K562 (cell line): ENCODE measurements around the gene MEA1. TPM values are rescaled to one million over a fixed set of nuclear protein-coding genes. Genes with fewer than 3 reads are reported as not detected.

Source experiments
- ATAC-seq: fragments of 200-7000 bp; cut with Tn5 transposase; 3 replicates; pipeline ENCODE4 v1.9.1; 2020; ENCODE audit warnings: moderate library complexity
- BruUV-seq: library from RNA; stranded (reverse); fragments of 400-500 nt; replicated peaks from 2 replicates; lab custom pipeline; 2021; lab: Mats Ljungman, UMichigan
- CTCF ChIA-PET: fragments of 300-600 bp; formaldehyde crosslinking; extraction: SDS; loops from one replicate; lab custom pipeline; 2021; ENCODE audit warnings: low intra/inter-chr PET ratio; lab: Yijun Ruan, JAX
- POLR2A ChIA-PET: fragments of 300-600, 350-650 bp; sonication (Branson Sonifier 250); formaldehyde crosslinking; extraction: SDS; loops from one replicate; lab custom pipeline; 2021; ENCODE audit warnings: antibody characterized with exemption, inconsistent platforms; lab: Yijun Ruan, JAX
- DNase-seq, 4 experiments: peaks; one replicate each; pipeline versions ENCODE4 v3.0.0 to v3.0.0-alpha.2; 2011 to 2018; ENCODE audit warnings: low spot score in 3 of 4, mixed read lengths in 3 of 4; ENCODE audit errors: extremely low read depth in 1 of 4
- FAIRE-seq: peaks from 2 replicates; lab custom pipeline; 2011; peaks lifted over from hg19 to GRCh38; lab: Jason Lieb, UNC
- H2AFZ ChIP-seq: 2 replicates; pipeline ENCODE4 v1.6.0; 2011; ENCODE audit warnings: low read depth, low read length, control low read depth, inconsistent platforms
- H3K27ac ChIP-seq: fragments of 200-600 bp; 3 replicates; pipeline ENCODE4 v1.8.0; 2011; ENCODE audit warnings: low read depth, mild to moderate bottlenecking, control low read depth, inconsistent platforms, low read length, moderate library complexity, mixed read lengths; ENCODE audit errors: extremely low read depth
- H3K27me3 ChIP-seq, 2 experiments: fragments of 300-600 bp in 1 of 2; 2 replicates in 1 of 2; 3 replicates in 1 of 2; pipeline versions ENCODE4 v1.6.0 to v1.8.0; 2011; ENCODE audit warnings: inconsistent platforms in 2 of 2, low read length in 2 of 2, mild to moderate bottlenecking in 1 of 2, mixed read lengths in 1 of 2, moderate library complexity in 1 of 2; ENCODE audit not compliant: control insufficient read depth in 2 of 2, insufficient read depth in 2 of 2
- H3K36me3 ChIP-seq: fragments of 300-600 bp; 3 replicates; pipeline ENCODE4 v1.8.0; 2011; ENCODE audit warnings: mild to moderate bottlenecking, low read length, inconsistent platforms; ENCODE audit not compliant: control insufficient read depth, insufficient read depth
- H3K4me1 ChIP-seq, 2 experiments: fragments of 200-600 bp in 1 of 2; replicated peaks in 1 of 2; 2 replicates in 1 of 2; 3 replicates in 1 of 2; pipeline versions ENCODE4 v1.5.1 to v1.8.0; 2011; ENCODE audit warnings: inconsistent platforms in 2 of 2, low read length in 2 of 2, mild to moderate bottlenecking in 1 of 2, mixed read lengths in 1 of 2, moderate library complexity in 1 of 2; ENCODE audit not compliant: control insufficient read depth in 2 of 2, insufficient read depth in 2 of 2
- H3K4me2 ChIP-seq: 2 replicates; pipeline ENCODE4 v1.6.1; 2011; ENCODE audit warnings: low read length, control low read depth, inconsistent platforms, mixed read lengths; ENCODE audit not compliant: insufficient read depth
- H3K4me3 ChIP-seq: fragments of 200-600 bp; sonication (generic), shearing (Covaris generic); 2 replicates; pipeline ENCODE4 v1.5.1; 2016; ENCODE audit warnings: control low read depth, inconsistent platforms
- H3K79me2 ChIP-seq: fragments of 200-600 bp; 3 replicates; pipeline ENCODE4 v1.8.0; 2011; ENCODE audit warnings: low read length, inconsistent platforms; ENCODE audit not compliant: control insufficient read depth, insufficient read depth
- H3K9ac ChIP-seq, 2 experiments: 2 replicates each; pipeline versions ENCODE4 v1.6.0 to v1.6.1; 2011; ENCODE audit warnings: low read depth in 2 of 2, low read length in 2 of 2, control low read depth in 1 of 2, inconsistent platforms in 1 of 2, mild to moderate bottlenecking in 1 of 2, mixed read lengths in 1 of 2; ENCODE audit not compliant: insufficient read depth in 1 of 2
- H3K9me1 ChIP-seq: one replicate; pipeline ENCODE4 v1.6.0; 2011; ENCODE audit warnings: inconsistent platforms, mild to moderate bottlenecking, low read length, moderate library complexity; ENCODE audit not compliant: control insufficient read depth, insufficient read depth
- H3K9me3 ChIP-seq: replicated peaks from 2 replicates; pipeline ENCODE4 v1.5.1; 2011; ENCODE audit warnings: low read depth, low read length, inconsistent platforms; ENCODE audit not compliant: control insufficient read depth, insufficient read depth
- H4K20me1 ChIP-seq: replicated peaks from 2 replicates; pipeline ENCODE4 v1.6.1; 2011; ENCODE audit warnings: low read length, inconsistent platforms, mixed read lengths; ENCODE audit not compliant: control insufficient read depth, insufficient read depth
- JUNB ChIP-seq: fragments of 450-650 bp; formaldehyde crosslinking; conservative IDR thresholded peaks from 2 replicates; pipeline ENCODE4 v1.4.0; 2020; ENCODE audit warnings: mild to moderate bottlenecking
- NFIC ChIP-seq: fragments of 450-650 bp; IDR thresholded peaks from 2 replicates; pipeline ENCODE4 v1.6.1; 2017; ENCODE audit warnings: mild to moderate bottlenecking, inconsistent platforms
- PKNOX1 ChIP-seq: fragments of 450-650 bp; IDR thresholded peaks from 2 replicates; pipeline ENCODE4 v1.6.1; 2016
- POLR2B ChIP-seq: fragments of 450-650 bp; IDR thresholded peaks from 2 replicates; pipeline ENCODE4 v1.6.1; 2018; ENCODE audit warnings: low read depth; ENCODE audit not compliant: partially characterized antibody
- POLR2G ChIP-seq: fragments of 200-400 bp; formaldehyde crosslinking; IDR thresholded peaks from 2 replicates; pipeline ENCODE4 v1.6.1; 2017; ENCODE audit warnings: low read depth, mild to moderate bottlenecking, antibody characterized with exemption, low read length, moderate library complexity
- RBFOX2 ChIP-seq: fragments of 200-400 bp; formaldehyde crosslinking; IDR thresholded peaks from 2 replicates; pipeline ENCODE4 v1.6.1; 2017; ENCODE audit warnings: low read depth, mild to moderate bottlenecking, low read length, moderate library complexity
- RBM15 ChIP-seq: fragments of 200-400 bp; formaldehyde crosslinking; IDR thresholded peaks from 2 replicates; pipeline ENCODE4 v1.6.1; 2018; ENCODE audit warnings: mild to moderate bottlenecking, low read length, moderate library complexity; ENCODE audit not compliant: insufficient read depth
- WGBS: fragments of 100-300 bp; shearing (Covaris generic); methylation state at CpG from one replicate; pipeline ENCODE4 v1.1.6; 2016; ENCODE audit warnings: low coverage, mixed read lengths; ENCODE audit not compliant: insufficient coverage; ENCODE audit errors: missing lambda C conversion rate; 5-methylcytosine and 5-hydroxymethylcytosine counted together
- in situ Hi-C: fragments of 300-500 bp; cut with MboI; formaldehyde crosslinking; loops from 4 replicates; pipeline ENCODE4 v1.15.0; 2018; ENCODE audit warnings: inconsistent platforms, mixed read lengths
- intact Hi-C: fragments of 100-400 bp; cut with micrococcal nuclease; formaldehyde crosslinking; loops from 2 replicates; pipeline ENCODE4 v1.14.2; 2022
- polyA plus RNA-seq, 8 experiments: library from polyadenylated mRNA; depleted of rRNA in 4 of 8; stranded (reverse) in 5 of 8; unstranded in 3 of 8; fragments of >200 nt; fragmentation: Nextera tagmentation in 2 of 8; fragmentation: Illumina TruSeq in 1 of 8; extraction: Ambion mirVana in 2 of 8; extraction: Trizol in 1 of 8; gene quantifications; 2 replicates each; pipeline versions ENCODE4 v1.2.1 to v1.2.3, GENCODE V29; 2011 to 2014; ENCODE audit warnings: inconsistent platforms in 1 of 8, missing spikeins in 1 of 8
- total RNA-seq, 7 experiments: library from RNA; depleted of rRNA in 6 of 7; stranded (reverse); fragments of >200 nt in 6 of 7; fragmentation: Illumina TruSeq in 2 of 7; extraction: Trizol in 2 of 7; gene quantifications; 2 replicates each; pipeline versions ENCODE4 v1.2.1 to v1.2.3, GENCODE V29; 2011 to 2021; ENCODE audit warnings: low replicate concordance in 1 of 7

MEA1 gene
- total and polyA plus RNA-seq, 9 of the 15 experiments (the other 6 are each of a cell fraction or from before 2014, with no cell fraction given) = 86.8 to 210 (median 152) TPM

- CTCF ChIA-PET = no interaction called here
Measured at GRCh38 chr6:43035495-43036194, 21.9 kb upstream of the MEA1 start.

More at GRCh38 chr6:43035495-43036194, 21.9 kb upstream of the MEA1 start:
- H3K9ac ChIP-seq = 0 out of 4 replicates have a peak overlapping the region, but pooled peaks of 1 of the 2 experiments have one; percentile 16
- no peak overlapping the region for H2AFZ ChIP-seq
- FAIRE-seq = no peak
- intact Hi-C loops (no loop called here), in situ Hi-C loops (no loop called here)
- no peaks in the 10 kb centered on the region for H3K79me2 ChIP-seq
- ATAC-seq = no peak
- H3K36me3 ChIP-seq = peaks cover 73% of the 10 kb centered on the region
- no TSS peak for BruUV-seq
- H4K20me1 ChIP-seq = no peaks in the 10 kb centered on the region; the same call in 1 of the 2 replicates
- POLR2A ChIA-PET = interaction anchor here (0.6 to 5.7 kb wide), 13 partner anchors 9 to 139 kb away, joined by 3 to 22 read pairs (median 5); partner anchors contain the start of genes CUL7, KLHDC3, MEA1 and RRP36
- H3K9me3 ChIP-seq = no peaks in the 10 kb centered on the region
- no peak for DNase-seq
- peaks cover 0 to 10% of the 10 kb centered on the region in 2 experiments; a peak in 3 of 5 replicates for H3K4me1 ChIP-seq
- H3K4me2 ChIP-seq = no peak overlapping the region
- peaks cover 6% of the 10 kb centered on the region for H3K9me1 ChIP-seq
- no peak overlapping the region; the same call in 2 of the 3 replicates for H3K27ac ChIP-seq
- H3K4me3 ChIP-seq = no peak overlapping the region
- 82% methylated on average over 4 of the region's 4 CpGs for WGBS
- H3K27me3 ChIP-seq = no peaks in the 10 kb centered on the region
- TF ChIP-seq POLR2B = peak; percentile 28
- TF ChIP-seq PKNOX1 = 0 out of 2 replicates have a peak, but pooled peaks have one; percentile 7
- TF ChIP-seq POLR2G = peak; percentile 51
- no peak for TF ChIP-seq JUNB (CRISPR knock-in tag)
- peak; percentile 29; the same call in 1 of the 2 replicates for TF ChIP-seq RBFOX2
- TF ChIP-seq RBM15 = no peak
- peak; percentile 17; the same call in 1 of the 2 replicates for TF ChIP-seq NFIC
